Stomach (tissue), 9 donors: Measurements from ENCODE around the gene RP9. TPM values are rescaled to one million over a fixed set of nuclear protein-coding genes. Genes with fewer than 3 reads are reported as not detected.

ENCODE experiments used
- DNase-seq, 2 donors: peaks; one replicate each; pipeline versions ENCODE4 v3.0.0 to v3.0.0-alpha.2; 2013 to 2019
- H3K27ac ChIP-seq, 5 donors: fragments of 200-600 bp in 4 of 5; sonication (generic) in 4 of 5; one replicate each; pipeline ENCODE4 v1.5.1; 2013 to 2019; ENCODE audit warnings: mild to moderate bottlenecking in 1 of 5, moderate library complexity in 1 of 5
- H3K27me3 ChIP-seq, 3 donors: fragments of 200-600 bp; sonication (generic); one replicate each; pipeline ENCODE4 v1.5.1; 2017 to 2019; ENCODE audit warnings: mixed run types in 1 of 3
- H3K36me3 ChIP-seq, 4 donors: fragments of 200-600 bp; sonication (generic); 1 replicate in 3 of 4; 2 replicates in 1 of 4; pipeline ENCODE4 v1.5.1; 2016 to 2019
- H3K4me1 ChIP-seq, 4 donors: fragments of 200-600 bp; sonication (generic); one replicate each; pipeline ENCODE4 v1.5.1; 2016 to 2019
- H3K4me3 ChIP-seq, 4 donors: fragments of 200-600 bp; sonication (generic) in 3 of 4; one replicate each; pipeline ENCODE4 v1.5.1; 2016 to 2019; ENCODE audit warnings: mild to moderate bottlenecking in 1 of 4
- H3K9me3 ChIP-seq, 4 donors: fragments of 200-600 bp; sonication (generic); one replicate each; pipeline ENCODE4 v1.5.1; 2016 to 2019
- CTCF ChIP-seq, 7 experiments: fragments of 450-650 bp in 4 of 7; fragments of 200-600 bp in 3 of 7; sonication (generic) in 3 of 7; IDR thresholded peaks; one replicate each; pipeline ENCODE4 v1.5.1; 2016 to 2019; ENCODE audit warnings: antibody characterized with exemption in 7 of 7, control low read depth in 2 of 7, mild to moderate bottlenecking in 1 of 7
- EP300 ChIP-seq: sonication (generic); formaldehyde crosslinking; IDR thresholded peaks from one replicate; pipeline ENCODE4 v1.6.1; 2017; ENCODE audit warnings: antibody characterized with exemption
- POLR2A ChIP-seq, 4 donors: fragments of 450-650 bp; IDR thresholded peaks; one replicate each; pipeline ENCODE4 v1.6.1; 2016; ENCODE audit warnings: antibody characterized with exemption in 4 of 4, control low read depth in 2 of 4, mild to moderate bottlenecking in 1 of 4, moderate library complexity in 1 of 4
- POLR2AphosphoS5 ChIP-seq, 3 donors: sonication (generic); formaldehyde crosslinking; IDR thresholded peaks; one replicate each; pipeline ENCODE4 v1.6.1; 2016; ENCODE audit warnings: antibody characterized with exemption in 3 of 3
- WGBS, 5 donors: extraction: QIAGEN DNeasy Blood & Tissue Kit in 3 of 5; methylation state at CpG; one replicate each; pipeline versions ENCODE4 v1.1.5 to v1.1.7; 2013 to 2018; 5-methylcytosine and 5-hydroxymethylcytosine counted together
- intact Hi-C: fragments of 100-400 bp; cut with DNase I; formaldehyde crosslinking; loops from one replicate; pipeline ENCODE4 v1.15.1; 2023; ENCODE audit warnings: low total_unique reads
- polyA plus RNA-seq, 3 donors: library from polyadenylated mRNA; stranded (reverse); fragments of 200-250 nt; gene quantifications; one replicate each; pipeline ENCODE4 v1.2.3, GENCODE V29; 2013
- total RNA-seq, 5 donors: library from RNA; depleted of rRNA; stranded (reverse); fragments of >200 nt; gene quantifications; one replicate each; pipeline versions ENCODE4 v1.1.0 to v1.2.3, GENCODE V29; 2014 to 2016
- donor health status: healthy with polysubstance abuse.
- donor health status: Bipolar disorder and iron deficiency.
- donor health status: healthy.

The RP9 gene
- total and polyA plus RNA-seq, 8 donors: 2.2 to 80.0 (median 11.1) TPM; not detected in 1

DNA sequence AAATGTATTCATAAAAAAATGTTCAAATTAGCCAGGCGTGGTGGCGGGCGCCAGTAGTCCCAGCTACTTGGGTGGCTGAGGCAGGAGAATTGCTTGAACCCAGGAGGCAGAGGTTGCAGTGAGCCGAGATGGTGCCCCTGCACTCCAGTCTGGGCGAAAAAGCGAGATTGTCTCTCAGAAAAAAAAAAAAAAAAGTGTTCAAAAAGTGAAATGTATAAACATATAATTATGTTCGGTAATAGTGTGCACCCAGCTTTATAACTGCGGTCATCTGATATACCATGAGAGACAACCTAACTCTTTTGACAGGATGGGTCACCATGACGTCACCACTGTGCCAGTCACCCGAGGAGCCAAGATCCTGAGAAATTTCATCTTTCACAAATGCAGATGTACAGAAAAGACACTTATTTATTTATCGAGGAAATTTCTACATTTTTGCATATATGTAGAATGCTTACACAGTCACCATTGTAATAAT, 594 bp upstream of the RP9 start:
- Histone ChIP-seq H3K36me3 (peaks cover 0 to 2% (median 0%) of the 10 kb centered on the region in 4 donors), H3K27ac (peak overlapping the region in 4 of 5 donors; percentile 64 to 92 (median 86)), H3K9me3 (no peaks in the 10 kb centered on the region), H3K27me3 (no peaks in the 10 kb centered on the region), H3K4me3 (peak overlapping the region; percentile 99 to 100 (median 100)), H3K4me1 (peaks cover 20 to 46% (median 37%) of the 10 kb centered on the region in 4 donors)
- intact Hi-C loops: no loop called here
- WGBS, 5 donors: 20 to 24% (median 22%) methylated on average over 11 of the region's 11 CpGs
- TF ChIP-seq EP300: no peak
- no peak for TF ChIP-seq POLR2AphosphoS5 (IDR thresholded peaks at IDR 0.05)
- TF ChIP-seq POLR2A (IDR thresholded peaks at IDR 0.05): no peak
- no peak for TF ChIP-seq CTCF (IDR thresholded peaks at IDR 0.05)
- DNase-seq: peak in 1 of 2 donors; percentile 23

- DNase-seq: peak in 1 of 2 donors; percentile 50
- H3K27ac ChIP-seq: peak overlapping the region; percentile 82 to 92 (median 87)
- H3K9me3 ChIP-seq: no peaks in the 10 kb centered on the region
- peak overlapping the region; percentile 99 to 100 (median 100) for H3K4me3 ChIP-seq
- intact Hi-C loops: no loop called here
- H3K27me3 ChIP-seq: no peaks in the 10 kb centered on the region
- peaks cover 20 to 46% (median 37%) of the 10 kb centered on the region in 4 donors for H3K4me1 ChIP-seq
- H3K36me3 ChIP-seq: peaks cover 0 to 7% (median 1%) of the 10 kb centered on the region in 4 donors
- no peak for TF ChIP-seq CTCF (IDR thresholded peaks at IDR 0.05)
- TF ChIP-seq POLR2AphosphoS5 (IDR thresholded peaks at IDR 0.05): no peak
- TF ChIP-seq POLR2A (IDR thresholded peaks at IDR 0.05): no peak
- no peak for TF ChIP-seq EP300
- 0 to 1% (median 0%) methylated on average over 10 of the region's 10 CpGs for WGBS, 5 donors
Observed at GRCh38 chr7:33108554-33109004, 625 bp downstream of the RP9 start.

- intact Hi-C loops: no loop called here
- TF ChIP-seq POLR2AphosphoS5 (IDR thresholded peaks at IDR 0.05) (no peak), CTCF (IDR thresholded peaks at IDR 0.05) (peak in 3 of 7 experiments; percentile 10 to 51 (median 17))
- Histone ChIP-seq H3K36me3 (peaks cover 5 to 19% (median 13%) of the 10 kb centered on the region in 4 donors), H3K4me1 (peaks cover 20 to 46% (median 37%) of the 10 kb centered on the region in 4 donors), H3K9me3 (no peaks in the 10 kb centered on the region), H3K27ac (no peak overlapping the region), H3K27me3 (no peaks in the 10 kb centered on the region), H3K4me3 (peak overlapping the region; percentile 99 to 100 (median 100))
- WGBS, 5 donors: 44 to 49% (median 47%) methylated on average over 7 of the region's 7 CpGs
- DNase-seq: peak; percentile 31 to 75
Observed at GRCh38 chr7:33107136-33108066, 1.8 kb downstream of the RP9 start.

- intact Hi-C loops: no loop called here
- Histone ChIP-seq H3K9me3 (no peaks in the 10 kb centered on the region), H3K4me1 (peaks cover 3 to 20% (median 13%) of the 10 kb centered on the region in 4 donors), H3K27ac (no peak overlapping the region), H3K36me3 (peaks cover 33 to 72% (median 67%) of the 10 kb centered on the region in 4 donors), H3K4me3 (no peak overlapping the region), H3K27me3 (no peaks in the 10 kb centered on the region)
- no peak for TF ChIP-seq EP300
- TF ChIP-seq CTCF (IDR thresholded peaks at IDR 0.05): no peak
- no peak for TF ChIP-seq POLR2A (IDR thresholded peaks at IDR 0.05)
- no peak for TF ChIP-seq POLR2AphosphoS5 (IDR thresholded peaks at IDR 0.05)
- WGBS, 5 donors: 86 to 93% (median 89%) methylated on average over 3 of the region's 3 CpGs
- no peak for DNase-seq
Observed at GRCh38 chr7:33101906-33102305, 7.3 kb downstream of the RP9 start.
